ENCODE data around the gene SENP6.

DNA sequence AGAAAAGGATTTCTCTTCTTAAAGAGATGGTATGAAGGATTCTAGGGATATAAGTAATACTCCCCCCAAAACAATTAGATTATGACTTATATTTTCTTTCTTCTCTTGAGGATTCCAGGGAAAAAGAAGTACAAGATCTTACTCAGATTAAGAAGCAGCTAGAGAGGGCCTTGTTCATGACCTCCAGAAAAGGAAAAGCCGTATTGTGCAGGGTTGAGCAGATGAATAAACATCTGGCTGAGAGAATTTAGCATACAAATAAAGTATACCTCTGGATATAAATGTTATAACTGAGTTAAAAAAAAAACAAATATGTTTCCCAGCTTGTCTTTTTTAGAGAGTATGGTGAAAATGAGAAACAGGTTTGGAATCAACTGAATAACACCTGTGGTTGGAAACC lies 158.6 kb downstream of the SENP6 start:
- TF ChIP-seq, protein P1, sequence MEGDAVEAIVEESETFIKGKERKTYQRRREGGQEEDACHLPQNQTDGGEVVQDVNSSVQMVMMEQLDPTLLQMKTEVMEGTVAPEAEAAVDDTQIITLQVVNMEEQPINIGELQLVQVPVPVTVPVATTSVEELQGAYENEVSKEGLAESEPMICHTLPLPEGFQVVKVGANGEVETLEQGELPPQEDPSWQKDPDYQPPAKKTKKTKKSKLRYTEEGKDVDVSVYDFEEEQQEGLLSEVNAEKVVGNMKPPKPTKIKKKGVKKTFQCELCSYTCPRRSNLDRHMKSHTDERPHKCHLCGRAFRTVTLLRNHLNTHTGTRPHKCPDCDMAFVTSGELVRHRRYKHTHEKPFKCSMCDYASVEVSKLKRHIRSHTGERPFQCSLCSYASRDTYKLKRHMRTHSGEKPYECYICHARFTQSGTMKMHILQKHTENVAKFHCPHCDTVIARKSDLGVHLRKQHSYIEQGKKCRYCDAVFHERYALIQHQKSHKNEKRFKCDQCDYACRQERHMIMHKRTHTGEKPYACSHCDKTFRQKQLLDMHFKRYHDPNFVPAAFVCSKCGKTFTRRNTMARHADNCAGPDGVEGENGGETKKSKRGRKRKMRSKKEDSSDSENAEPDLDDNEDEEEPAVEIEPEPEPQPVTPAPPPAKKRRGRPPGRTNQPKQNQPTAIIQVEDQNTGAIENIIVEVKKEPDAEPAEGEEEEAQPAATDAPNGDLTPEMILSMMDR (IDR thresholded peaks at IDR 0.05): no peak
- TF ChIP-seq, protein P2, sequence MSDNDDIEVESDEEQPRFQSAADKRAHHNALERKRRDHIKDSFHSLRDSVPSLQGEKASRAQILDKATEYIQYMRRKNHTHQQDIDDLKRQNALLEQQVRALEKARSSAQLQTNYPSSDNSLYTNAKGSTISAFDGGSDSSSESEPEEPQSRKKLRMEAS (CRISPR knock-in tag; IDR thresholded peaks at IDR 0.05): no peak
- TF ChIP-seq SOX15 (CRISPR knock-in tag; IDR thresholded peaks at IDR 0.05): no peak
- TF ChIP-seq, protein P3, sequence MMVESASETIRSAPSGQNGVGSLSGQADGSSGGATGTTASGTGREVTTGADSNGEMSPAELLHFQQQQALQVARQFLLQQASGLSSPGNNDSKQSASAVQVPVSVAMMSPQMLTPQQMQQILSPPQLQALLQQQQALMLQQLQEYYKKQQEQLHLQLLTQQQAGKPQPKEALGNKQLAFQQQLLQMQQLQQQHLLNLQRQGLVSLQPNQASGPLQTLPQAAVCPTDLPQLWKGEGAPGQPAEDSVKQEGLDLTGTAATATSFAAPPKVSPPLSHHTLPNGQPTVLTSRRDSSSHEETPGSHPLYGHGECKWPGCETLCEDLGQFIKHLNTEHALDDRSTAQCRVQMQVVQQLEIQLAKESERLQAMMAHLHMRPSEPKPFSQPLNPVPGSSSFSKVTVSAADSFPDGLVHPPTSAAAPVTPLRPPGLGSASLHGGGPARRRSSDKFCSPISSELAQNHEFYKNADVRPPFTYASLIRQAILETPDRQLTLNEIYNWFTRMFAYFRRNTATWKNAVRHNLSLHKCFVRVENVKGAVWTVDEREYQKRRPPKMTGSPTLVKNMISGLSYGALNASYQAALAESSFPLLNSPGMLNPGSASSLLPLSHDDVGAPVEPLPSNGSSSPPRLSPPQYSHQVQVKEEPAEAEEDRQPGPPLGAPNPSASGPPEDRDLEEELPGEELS (CRISPR knock-in tag; IDR thresholded peaks at IDR 0.05): no peak
- TF ChIP-seq, protein P4, sequence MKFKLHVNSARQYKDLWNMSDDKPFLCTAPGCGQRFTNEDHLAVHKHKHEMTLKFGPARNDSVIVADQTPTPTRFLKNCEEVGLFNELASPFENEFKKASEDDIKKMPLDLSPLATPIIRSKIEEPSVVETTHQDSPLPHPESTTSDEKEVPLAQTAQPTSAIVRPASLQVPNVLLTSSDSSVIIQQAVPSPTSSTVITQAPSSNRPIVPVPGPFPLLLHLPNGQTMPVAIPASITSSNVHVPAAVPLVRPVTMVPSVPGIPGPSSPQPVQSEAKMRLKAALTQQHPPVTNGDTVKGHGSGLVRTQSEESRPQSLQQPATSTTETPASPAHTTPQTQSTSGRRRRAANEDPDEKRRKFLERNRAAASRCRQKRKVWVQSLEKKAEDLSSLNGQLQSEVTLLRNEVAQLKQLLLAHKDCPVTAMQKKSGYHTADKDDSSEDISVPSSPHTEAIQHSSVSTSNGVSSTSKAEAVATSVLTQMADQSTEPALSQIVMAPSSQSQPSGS (CRISPR knock-in tag; IDR thresholded peaks at IDR 0.05; ENCODE audit: borderline replicate concordance, low read depth): no peak

All from WTC11 (cell line).